GM19455 (cell line): Measurements from ENCODE around the gene MACF1.

Experiments used
- ATAC-seq: cut with Tn5 transposase; IDR thresholded peaks from one replicate; pipeline ENCODE4 v1.9.1; 2021; ENCODE audit not compliant: unreplicated experiment

Gene MACF1

DNA sequence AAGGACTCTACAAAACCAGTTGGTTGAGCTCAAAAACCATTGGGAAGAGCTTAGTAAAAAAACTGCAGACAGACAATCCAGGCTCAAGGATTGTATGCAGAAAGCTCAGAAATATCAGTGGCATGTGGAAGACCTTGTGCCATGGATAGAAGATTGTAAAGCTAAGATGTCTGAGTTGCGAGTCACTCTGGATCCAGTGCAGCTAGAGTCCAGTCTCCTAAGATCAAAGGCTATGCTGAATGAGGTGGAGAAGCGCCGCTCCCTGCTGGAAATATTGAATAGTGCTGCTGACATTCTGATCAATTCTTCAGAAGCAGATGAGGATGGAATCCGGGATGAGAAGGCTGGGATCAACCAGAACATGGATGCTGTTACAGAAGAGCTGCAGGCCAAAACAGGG lies 183.0 kb downstream of the MACF1 start:
- no peak for ATAC-seq

DNA sequence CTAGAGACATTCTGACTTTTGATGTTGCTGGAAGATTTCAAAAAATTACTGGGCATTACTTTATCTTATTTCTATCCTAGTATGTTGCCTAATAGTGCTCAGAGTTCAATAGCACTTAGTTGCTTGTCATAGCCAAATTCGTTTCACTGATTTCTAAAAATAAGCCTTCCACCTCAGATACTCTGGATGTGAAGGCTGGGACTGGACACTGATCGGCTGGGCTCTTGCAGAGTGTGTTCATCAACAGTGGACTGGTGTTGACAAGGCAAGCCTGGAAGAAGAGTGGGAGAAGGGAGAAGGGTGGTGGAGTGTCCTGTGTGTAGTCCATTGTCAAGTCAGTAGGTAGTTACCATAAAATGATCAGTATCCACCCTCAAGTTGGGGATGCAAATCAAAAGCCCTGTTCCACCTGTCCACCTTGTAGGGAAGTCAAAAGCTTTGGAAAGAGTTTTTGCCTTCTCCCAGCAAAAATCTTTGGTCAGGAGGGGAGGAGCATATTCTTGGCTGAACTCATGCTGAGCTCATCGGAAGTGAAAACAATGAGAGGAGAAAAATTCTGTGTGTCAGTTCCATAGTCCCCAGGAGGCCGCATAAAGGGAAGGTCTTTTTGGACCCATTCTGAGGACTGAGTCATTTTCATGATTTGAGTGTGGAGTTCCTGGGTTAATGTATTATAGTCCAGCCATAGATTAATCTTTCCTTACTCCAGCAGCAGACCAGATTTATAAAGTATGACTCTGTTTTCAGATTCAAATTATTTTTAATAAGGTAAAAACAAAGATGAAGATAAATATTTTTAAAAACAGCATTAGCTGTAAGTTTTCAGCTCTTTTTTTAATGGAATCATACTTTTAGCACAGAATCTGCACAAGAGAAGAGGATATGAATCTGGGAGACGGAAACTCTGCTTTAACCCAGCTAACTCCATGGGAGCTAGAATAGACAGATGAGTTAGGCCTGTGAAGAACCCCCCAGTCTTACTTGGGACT lies 187.5 kb downstream of the MACF1 start:
- ATAC-seq, result no peak

DNA sequence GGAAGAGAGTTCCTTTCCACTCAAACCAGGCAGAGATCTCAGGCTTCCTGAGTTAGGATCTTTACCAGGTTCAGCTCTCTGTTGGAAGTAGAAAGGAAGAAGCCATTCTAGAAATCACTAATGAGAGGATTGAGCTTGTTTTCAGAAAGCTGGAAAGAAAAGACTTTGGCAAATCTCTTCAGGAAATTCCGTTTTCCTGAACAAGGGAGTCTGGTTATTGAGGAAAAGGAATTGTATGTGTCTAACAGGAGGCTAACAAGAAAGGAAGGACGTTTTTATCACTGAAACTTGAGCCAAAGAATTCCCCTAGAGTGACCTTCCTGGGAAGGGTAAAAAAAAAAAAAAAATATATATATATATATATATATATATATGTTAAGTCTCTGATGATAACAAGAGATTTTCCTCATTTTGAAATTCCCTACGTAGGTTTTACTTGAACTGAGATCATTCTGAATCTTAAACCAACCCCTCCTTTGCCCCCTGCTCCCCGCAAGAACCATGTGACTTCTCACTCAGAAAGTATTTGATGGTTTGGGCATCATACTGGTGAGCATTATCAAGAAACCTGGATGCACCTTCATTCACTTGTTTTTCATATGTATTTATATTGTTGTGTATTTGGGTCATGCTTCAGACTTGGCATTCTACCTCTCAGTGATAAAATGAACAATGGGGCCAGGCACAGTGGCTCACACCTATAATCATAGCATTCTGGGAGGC lies 188.5 kb downstream of the MACF1 start:
- ATAC-seq, result no peak

DNA sequence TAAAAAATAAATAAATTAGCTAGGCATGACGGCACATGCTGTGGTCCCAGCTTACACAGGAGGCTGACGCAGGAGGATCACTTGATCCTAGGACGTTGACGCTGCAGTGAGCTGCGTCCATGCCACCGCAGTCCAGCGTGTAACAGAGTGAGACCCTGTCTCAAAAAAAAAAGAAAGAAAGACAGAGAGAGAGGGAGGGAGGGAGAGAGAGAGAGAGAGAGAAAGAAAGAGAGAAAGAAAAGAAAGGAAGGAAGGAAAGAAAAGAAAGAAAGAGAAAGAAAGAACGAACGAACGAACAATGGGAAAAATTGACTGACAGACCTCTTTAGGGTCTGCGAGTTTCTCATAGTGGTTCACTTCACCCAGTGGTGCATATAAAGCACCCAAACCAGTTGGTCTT lies 189.2 kb downstream of the MACF1 start:
- no peak for ATAC-seq

DNA sequence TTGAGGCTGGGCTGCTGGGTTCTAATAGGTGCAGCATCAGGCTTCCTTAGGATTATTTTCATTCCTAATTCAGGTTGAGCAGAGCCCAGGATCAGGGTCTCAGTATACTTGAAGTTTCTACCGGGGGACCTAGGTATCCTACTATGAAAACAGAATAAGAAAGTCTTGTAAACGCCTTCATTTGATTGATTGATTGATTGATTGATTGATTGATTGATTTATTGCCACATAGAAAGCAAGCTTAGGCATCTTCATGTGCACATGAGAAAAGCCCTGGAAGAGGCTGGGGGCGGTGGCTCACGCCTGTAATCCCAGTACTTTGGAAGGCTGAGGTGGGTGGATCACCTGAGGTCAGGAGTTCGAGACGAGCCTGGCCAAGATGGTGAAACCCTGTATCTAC lies 189.6 kb downstream of the MACF1 start:
- ATAC-seq, result no peak

DNA sequence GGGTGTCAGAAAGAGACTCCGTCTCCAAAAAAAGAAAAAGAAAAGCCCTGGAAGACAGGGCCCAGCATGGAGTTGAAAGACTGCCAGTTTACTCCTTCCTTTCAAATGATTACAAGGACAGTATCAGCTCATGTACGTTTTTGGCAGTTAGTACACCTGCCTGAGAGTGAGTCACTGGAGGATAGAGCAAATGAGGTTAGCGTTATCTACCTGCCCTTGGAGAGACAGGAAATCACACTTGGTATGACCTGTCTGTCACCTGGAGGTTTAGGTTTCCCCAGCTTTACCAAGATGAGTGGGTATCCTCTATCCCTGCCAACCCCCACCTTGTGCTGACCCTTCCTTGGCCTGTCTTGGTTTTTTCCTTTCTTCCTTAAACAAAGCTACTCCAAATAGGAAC lies 190.1 kb downstream of the MACF1 start:
- ATAC-seq, result no peak

DNA sequence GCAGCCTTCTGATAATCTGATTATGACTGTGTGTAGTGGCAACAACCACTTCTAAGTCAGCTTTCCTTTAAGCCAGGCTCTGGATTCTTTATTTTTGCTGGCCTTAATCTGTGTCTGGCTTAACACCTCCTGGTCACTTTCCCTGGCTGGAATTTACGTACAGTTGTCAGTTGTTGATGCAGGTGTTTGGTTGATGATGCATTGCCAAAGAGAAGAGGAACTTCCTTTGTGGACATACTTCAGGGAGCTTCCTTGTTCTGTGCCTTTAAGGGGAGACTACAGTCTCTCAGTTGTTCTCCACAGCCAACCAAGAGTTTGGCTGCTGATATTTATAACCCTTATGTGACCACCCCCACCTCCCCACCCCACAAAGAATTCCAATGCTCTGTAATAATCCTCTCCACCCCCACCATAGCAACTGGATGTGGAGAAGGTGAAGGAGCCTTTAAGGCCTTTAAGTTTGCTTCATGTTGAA lies 190.9 kb downstream of the MACF1 start:
- ATAC-seq, result no peak

DNA sequence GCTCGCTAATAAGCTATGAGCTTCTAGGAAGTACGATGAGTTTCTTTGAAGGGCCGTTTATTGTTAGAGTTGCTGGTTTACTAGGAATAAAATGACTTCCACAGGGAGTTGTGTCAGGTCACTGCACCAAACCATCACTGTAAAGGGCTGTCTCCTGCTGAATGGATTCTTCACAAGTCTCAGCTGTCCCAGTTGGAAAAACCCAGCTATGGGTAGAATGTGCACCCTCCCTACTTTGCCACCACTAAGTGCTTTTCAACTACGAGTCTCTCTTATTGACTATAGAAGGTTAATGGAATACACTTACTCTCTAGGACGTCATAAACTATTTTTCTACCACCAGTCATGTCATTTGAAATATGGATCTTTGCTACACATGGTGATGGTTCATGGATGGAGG lies 192.2 kb downstream of the MACF1 start:
- no peak for ATAC-seq

DNA sequence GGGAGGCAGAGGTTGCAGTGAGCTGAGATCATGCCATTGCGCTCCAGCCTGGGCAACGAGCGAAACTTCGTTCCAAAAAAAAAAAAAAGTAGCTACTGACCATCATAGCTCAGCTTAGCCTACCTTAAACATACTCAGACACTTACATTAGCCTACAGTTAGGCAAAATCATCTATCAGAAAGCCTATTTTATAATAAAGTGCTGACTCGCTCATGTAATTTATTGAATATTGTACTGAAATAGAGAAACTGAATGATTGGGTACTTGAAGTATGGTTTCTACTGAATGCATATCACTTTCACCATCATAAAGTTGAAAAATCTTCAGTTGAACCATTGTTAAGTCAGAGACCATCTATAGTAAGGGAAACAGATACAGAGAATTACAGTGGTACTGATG lies 193.0 kb downstream of the MACF1 start:
- ATAC-seq, result no peak

DNA sequence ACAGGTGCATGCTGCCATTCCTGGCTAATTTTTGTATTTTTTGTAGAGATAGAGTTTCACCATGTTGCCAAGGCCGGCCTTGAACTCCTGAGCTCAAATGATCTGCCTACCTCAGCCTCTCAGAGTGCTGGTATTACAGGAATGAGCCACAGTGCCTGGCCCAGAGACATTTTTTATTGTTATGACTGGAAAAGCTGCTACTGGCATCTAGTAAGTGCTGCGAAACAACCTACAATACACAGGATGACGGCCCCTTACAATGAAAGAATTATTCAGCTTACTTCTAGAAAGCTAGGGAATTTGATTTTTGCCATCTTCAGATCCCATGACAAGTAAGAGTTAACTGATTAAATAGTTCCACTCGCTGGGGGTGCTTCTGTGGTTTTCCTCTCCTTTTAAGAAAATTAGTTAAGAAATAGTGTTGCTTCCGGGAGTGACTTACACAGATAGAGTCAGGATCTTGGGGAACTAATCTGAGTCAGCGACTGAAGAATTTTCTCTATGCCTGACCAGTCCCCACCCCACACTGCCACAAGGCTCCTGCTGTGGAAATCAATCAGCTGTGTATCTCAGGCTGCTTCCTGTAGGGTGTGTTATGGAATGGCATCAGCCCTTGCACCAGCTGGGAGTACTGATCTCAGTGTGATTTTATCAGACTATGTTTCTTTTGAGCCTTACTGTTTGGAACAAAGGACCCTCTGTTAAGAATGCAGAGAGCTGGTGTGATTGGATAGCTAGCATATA lies 194.0 kb downstream of the MACF1 start:
- no peak for ATAC-seq

DNA sequence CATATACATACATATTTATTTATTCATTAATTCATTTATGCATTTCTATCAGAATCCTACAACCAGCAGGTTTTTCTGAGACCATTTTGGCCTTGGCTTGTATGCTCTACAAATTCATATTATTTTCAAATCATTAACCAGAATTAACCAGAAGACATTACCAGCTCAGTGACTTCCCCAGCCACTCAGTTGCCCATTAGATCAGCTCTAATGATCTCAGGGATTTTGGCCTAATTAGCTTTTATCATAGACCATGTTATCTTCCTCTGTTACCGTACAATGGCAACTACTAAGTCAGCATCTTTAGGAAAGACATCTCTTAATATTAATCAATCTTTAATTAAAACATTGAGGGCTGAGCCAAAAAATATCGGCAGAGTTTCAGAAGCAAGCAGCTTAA lies 196.6 kb downstream of the MACF1 start:
- ATAC-seq, result no peak

DNA sequence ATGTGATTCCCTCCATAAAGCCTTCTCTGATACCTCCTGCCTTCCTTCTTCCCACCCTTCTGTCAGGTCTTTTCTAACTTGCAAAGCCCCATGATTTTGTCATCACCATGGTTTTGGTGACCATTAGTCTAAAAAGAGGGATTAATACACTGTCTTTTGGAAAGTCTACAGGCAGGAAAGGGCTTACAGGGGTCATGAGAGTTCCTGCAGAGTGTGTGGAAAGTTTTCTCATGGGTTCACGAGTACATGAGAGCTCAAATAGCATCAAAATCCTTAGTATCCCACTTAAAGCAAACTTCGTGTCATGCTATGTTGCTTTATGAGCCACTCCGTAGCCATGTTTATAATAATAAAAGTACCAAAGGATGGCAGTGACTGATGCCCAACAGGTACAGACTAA lies 200.4 kb downstream of the MACF1 start:
- ATAC-seq, result no peak

DNA sequence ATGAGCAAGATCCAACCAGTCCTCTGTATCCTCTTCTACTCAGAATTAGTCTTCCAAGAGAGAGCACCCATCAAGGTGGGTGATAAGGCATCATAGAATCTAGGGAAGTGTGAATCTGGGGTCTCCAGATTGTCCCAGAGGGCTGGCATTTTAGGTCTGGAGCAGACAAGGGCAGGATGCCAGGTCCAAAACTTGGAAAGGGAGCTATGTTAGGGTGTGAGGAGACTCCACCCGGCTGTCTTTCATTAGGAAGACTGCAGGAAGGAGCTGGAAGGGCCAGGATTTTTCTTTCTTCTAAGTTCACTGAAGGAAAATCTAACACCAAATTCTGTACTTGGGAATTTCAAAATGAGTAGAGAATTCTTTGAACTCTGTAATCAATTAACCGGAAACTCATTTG lies 200.9 kb downstream of the MACF1 start:
- ATAC-seq, result no peak

DNA sequence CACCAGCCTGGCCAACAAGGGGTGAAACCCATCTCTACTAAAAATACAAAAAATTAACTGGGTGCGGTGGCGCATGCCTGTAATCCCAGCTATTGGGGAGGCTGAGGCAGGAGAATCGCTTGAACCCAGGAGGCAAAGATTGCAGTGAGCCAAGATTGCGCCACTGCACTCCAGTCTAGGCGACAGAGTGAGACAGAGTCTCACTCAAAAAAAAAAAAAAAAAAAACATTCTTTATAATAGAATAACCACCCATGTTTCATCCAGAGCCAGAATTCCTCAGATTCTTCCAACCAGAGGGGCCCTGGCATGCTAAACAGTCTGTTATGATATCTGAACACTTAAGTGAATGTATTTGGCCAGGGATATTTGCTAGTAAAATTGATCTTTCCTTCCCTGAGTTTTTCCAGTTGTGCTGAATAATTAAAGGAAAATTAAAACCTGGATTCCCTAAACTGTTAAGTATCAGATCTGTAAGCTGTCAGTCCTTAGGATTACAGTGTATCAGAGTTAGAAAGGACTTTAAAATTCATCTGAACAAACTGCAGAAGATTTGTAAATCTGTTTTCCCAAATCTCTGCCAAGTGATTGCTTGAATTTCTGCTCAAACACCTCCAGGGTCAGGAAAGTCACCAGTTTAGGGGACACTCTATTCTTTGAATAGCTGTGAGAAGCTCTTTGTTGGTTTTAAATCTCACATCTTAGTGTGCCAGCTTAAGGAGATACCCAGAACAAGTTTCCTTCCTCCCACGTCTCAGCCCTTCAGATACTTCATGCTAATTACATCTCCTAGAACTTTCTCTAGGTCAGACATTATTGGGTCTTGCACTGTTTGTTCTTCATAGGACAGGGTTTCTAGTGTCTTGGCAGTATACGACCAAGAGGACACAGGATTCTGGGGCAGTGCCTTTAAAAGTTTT lies 202.3 kb downstream of the MACF1 start:
- ATAC-seq, result no peak

DNA sequence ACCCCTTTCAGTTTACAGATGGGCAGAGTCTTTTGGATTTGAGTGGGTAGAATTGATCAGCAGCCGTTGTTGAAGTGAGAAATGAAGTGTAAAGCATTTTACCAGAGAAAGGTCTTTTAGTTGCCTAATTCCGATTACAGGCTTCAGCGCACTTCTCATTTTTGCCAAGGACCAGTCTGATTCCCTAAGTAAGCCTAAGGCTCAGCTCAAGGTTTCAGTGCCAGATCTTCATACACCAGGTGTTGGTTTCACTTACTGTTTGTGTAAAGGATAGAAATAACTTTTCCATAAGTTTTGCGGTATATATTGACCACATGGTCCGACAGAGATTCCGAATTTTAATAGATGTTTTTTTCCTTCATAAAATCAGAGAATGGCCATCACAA lies 203.0 kb downstream of the MACF1 start:
- ATAC-seq, result no peak

DNA sequence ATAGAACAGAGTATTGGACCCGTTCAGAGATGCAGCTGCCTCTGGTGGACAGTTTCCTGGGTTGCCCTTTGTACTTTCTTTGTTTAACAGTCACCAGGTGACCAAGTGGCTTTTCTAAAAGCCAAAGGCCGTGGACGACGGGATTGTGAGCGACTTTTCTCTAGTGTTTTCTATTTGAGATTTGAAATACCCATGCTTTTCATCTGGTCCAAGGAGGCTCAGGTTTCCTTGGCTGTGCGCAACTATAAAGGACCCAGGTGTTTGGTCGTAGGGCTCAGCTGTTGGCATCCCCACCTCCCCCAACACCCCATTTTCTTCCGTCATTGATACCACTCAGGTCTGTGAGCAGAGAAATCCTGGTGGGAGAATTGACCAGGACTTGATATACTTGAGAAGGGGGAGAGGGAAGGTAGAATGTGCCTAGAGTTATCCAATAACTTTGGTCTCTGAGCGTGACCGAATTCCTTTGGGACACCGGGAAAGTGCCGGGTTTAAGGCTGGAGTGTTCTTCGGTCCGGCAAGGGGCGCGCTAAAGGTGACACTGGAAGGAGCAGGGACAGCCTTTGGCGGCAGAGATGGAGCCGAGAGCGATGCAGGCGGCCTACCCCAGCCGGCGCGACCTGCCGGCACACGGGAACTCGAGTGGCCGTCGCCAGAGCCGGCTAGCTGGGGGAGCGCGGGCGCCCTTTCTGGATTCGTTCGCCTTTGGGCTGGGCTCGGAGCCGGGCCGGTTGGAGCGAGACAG lies 203.6 kb downstream of the MACF1 start:
- ATAC-seq, result no peak

DNA sequence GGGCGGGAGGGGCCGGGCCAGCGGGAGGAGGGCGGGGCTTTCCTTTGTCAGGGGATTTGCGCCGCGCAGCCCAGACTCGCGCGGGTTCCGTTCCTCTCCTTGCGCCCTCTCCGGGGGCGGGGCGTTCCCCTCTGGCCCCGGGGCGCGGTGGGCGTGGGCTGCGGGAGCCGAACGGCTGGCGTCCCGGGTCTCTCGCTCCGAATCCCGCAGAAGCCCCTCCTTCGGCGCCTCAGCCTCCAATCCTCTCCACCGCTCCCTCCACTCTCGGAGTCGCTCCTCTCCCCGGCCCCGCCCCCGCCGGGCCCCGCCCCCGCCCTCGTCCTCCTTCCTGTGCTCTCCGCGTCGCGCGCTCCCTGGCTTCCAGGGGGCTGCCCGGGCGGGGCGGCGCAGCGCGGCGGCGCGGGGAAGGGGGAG lies 204.2 kb downstream of the MACF1 start:
- ATAC-seq, result peak; percentile 77

DNA sequence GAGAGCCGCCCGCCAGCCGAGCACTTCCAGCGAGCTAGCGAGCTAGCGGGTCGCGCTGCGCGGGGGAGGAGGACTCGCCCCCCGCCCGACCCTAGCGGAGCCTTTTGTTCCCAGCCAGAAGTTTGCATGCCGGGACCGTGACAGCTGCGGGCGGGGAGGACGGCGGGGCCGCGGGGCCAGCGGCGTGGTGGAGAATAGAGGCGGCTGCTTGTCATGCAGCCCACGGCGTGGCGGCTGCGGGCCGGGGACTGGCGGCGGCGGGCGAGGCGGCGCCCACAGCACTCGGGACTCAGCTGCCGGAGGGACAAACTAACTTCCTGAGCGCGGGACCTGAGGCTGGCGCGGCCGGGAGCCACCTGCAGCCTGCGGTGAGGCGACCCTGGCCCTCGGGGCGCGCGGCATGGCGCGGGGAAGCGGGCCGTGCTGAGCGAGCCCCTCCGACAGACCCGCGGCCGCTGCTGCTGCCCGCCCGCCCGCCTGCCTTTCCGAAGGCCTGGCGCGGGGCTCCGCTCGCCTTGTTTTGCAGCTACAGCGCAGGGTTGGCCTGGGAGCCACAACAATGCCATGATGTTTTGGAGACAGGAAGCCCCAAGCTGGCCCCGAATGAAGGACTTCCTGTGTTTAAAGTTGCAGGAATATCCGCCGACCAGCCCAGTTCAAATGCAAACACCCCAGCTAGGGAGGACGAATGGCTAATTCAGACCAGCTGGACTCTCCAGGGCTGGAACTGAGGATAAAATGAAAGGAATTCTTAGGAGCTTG lies 204.7 kb downstream of the MACF1 start:
- ATAC-seq, result peak; percentile 45

DNA sequence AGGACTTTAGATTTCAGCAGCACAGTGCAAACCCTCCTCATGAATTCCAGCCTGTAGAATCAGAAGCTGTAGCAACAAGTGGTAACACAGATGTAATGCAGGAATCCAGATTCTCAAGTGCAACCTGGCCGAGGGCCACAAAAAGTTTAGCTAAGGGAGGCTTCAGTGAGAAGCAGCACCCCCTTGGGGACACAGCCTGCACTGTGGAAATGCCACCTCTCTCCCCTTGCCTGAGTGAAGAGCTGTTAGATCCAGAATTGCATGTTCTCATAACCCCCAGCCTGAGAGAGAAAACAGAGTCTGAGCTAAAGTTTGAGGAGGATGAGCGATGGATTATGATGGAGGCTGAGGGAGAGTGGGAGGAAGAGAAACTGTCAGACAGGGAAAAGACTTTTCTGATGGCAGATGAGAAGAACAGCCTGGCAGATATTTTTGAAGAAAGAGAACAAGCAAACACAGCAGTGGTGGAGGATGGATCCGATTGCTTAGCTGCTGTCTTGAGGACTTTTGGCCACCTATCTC lies 206.5 kb downstream of the MACF1 start:
- no peak for ATAC-seq
